Thymus (tissue), 11 donors: ENCODE results near the gene IL17REL. TPM values are rescaled to one million over a fixed set of nuclear protein-coding genes. Genes with fewer than 3 reads are reported as not detected.
"Not testable (repeated sequence)": the region's sequence is repeated elsewhere in the genome, so short reads cannot be mapped to it uniquely, and the experiment has no call there.

ENCODE experiments used
- DNase-seq, 9 donors: peaks; one replicate each; pipeline ENCODE4 v3.0.0-alpha.2; 2013; ENCODE audit warnings: low spot score in 9 of 9, low read depth in 6 of 9, missing footprints in 1 of 9
- H3K27ac ChIP-seq, 2 donors: one replicate each; pipeline ENCODE4 v1.5.1; 2013; ENCODE audit warnings: control low read depth in 1 of 2, low read depth in 1 of 2, low read length in 1 of 2, mild to moderate bottlenecking in 1 of 2, moderate library complexity in 1 of 2
- H3K27me3 ChIP-seq, 2 donors: one replicate each; pipeline ENCODE4 v1.5.1; 2013; ENCODE audit warnings: low read length in 1 of 2; ENCODE audit not compliant: control insufficient read depth in 2 of 2, insufficient read depth in 1 of 2
- H3K36me3 ChIP-seq, 2 donors: one replicate each; pipeline ENCODE4 v1.5.1; 2013; ENCODE audit warnings: low read length in 1 of 2, mild to moderate bottlenecking in 1 of 2, moderate library complexity in 1 of 2; ENCODE audit not compliant: control insufficient read depth in 2 of 2, insufficient read depth in 2 of 2
- H3K4me1 ChIP-seq, 2 donors: one replicate each; pipeline ENCODE4 v1.5.1; 2013; ENCODE audit warnings: low read length in 2 of 2; ENCODE audit not compliant: control insufficient read depth in 2 of 2, insufficient read depth in 2 of 2
- H3K4me3 ChIP-seq, 2 donors: one replicate each; pipeline ENCODE4 v1.5.1; 2013; ENCODE audit warnings: low read length in 2 of 2, control low read depth in 1 of 2, mild to moderate bottlenecking in 1 of 2
- H3K9me3 ChIP-seq, 2 donors: one replicate each; pipeline ENCODE4 v1.5.1; 2013; ENCODE audit warnings: low read length in 1 of 2, mild to moderate bottlenecking in 1 of 2; ENCODE audit not compliant: control insufficient read depth in 2 of 2, insufficient read depth in 1 of 2
- WGBS: extraction: QIAGEN DNeasy Blood & Tissue Kit; methylation state at CpG from one replicate; pipeline ENCODE4 v1.1.7; 2013; 5-methylcytosine and 5-hydroxymethylcytosine counted together
- polyA plus RNA-seq: library from polyadenylated mRNA; stranded (reverse); fragments of 200-250 nt; gene quantifications from one replicate; pipeline ENCODE4 v1.2.3, GENCODE V29; 2013
- total RNA-seq: library from RNA; stranded (reverse); fragments of 120-200 nt; gene quantifications from one replicate; pipeline ENCODE4 v1.2.4, GENCODE V29; 2013
- donor health status: healthy.

Gene IL17REL
- total and polyA plus RNA-seq, 2 donors: 2.4 to 5.9 TPM

DNA sequence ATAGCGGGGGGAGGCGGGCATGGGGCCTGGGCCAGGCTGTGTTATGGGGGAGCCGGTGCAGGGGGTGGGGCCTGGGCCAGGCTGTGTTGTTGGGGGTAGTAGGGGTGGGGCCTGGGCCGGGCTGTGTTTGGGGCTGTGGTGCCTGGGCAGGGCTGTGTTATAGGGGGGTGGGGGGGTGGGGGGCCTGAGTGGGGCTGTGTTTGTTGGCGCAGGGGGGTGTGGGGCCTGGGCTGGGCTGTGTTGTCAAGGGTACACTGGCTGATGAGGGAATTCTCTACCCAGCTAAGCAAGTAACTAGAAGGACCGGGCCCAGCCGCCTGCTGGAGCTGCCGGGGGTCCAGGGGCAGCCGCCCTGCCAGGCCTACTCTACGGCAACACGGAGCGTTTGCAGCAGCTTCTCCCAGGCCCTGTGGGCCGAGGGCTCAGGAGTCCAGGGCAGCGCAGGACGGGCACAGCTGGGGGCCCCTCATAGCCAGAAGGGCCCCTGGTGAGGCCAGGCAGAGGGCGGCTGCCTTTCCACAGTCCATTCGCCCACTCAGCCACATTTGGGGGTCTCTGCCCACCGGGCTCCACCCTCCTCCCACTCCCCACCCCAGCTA is 62.1 kb downstream of the IL17REL start:
- H3K4me1 ChIP-seq: peaks cover 0 to 15% of the 10 kb centered on the region in 2 donors
- 94% methylated on average over 18 of the region's 18 CpGs for WGBS
- DNase-seq: no peak
- no peaks in the 10 kb centered on the region for H3K36me3 ChIP-seq
- H3K4me3 ChIP-seq: no peak overlapping the region
- H3K27me3 ChIP-seq: no peaks in the 10 kb centered on the region
- no peaks in the 10 kb centered on the region for H3K9me3 ChIP-seq
- H3K27ac ChIP-seq: peak overlapping the region in 1 of 2 donors; percentile 74

DNA sequence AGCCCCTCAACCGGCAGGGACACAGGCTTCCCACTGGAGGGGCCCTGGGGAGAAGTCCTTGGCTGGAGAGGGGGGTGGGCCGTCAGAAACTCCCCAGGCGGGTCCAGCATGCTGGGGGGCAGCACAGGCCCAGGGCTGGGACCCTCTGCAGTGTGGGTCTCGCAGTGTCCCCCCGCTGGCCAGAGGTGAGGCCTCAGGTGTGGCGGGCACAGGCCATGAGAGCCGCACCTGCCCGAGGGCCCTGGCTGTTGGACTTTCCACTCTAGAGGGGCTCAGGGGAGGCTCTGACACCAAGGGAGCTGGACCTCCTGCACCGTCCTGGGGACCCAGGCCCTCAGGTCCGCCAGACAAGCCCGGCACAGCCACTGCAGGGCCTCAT is 62.7 kb downstream of the IL17REL start:
- Histone ChIP-seq H3K27me3 (no peaks in the 10 kb centered on the region), H3K36me3 (no peaks in the 10 kb centered on the region), H3K4me3 (no peak overlapping the region), H3K27ac (no peak overlapping the region), H3K9me3 (no peaks in the 10 kb centered on the region), H3K4me1 (peaks cover 0 to 11% of the 10 kb centered on the region in 2 donors)
- no peak for DNase-seq
- 97% methylated on average over 11 of the region's 11 CpGs for WGBS

DNA sequence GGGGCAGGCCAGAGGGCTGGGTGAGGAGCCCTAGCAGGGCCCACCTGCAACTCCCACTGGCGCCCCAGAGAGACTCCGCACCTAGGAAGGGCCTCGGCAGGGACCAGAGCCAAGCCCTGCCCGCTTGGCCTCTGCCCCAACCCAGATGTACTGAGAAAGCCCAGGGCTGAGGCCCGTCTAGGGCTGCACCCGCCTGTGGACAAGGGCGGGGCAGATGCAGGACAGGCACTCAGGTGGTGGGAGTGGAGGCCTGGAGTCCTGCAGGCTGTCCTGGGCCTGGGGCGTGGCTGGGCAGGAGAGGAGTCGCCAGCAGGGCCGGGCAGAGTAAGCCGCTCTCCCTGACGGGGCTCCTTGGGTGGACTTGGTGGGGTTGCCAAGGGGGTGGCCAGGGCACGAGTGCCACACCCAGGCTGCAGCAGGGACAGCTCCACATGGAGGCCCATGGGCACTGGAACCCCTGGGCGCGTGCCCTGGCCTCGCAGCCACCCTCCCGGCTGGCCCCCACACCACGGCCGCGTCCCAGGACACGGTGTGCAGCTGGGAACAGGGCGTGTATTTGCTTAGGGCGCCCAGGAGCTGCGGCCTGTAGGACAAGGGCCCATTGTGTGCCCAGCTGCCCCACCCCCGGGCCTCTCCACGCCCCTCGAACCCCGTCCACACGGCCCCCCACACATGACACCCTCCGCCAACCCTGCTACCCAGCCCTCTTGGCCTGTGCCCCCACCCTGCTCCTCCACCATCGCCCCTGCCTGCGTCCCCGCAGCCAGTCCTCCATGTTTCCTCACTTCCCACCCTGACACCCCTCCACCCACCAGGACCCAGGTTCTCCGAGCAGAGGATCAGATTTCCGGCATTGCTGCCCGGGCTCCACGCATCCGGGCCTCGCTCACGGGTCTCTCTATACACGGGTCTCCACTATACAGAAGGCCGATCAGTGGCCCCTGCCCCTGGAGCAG is 63.3 kb downstream of the IL17REL start:
- no peak for DNase-seq
- H3K9me3 ChIP-seq: no peaks in the 10 kb centered on the region
- H3K4me3 ChIP-seq: no peak overlapping the region
- WGBS: 96% methylated on average over 42 of the region's 42 CpGs
- no peaks in the 10 kb centered on the region for H3K36me3 ChIP-seq
- no peak overlapping the region for H3K27ac ChIP-seq
- peaks cover 0 to 11% of the 10 kb centered on the region in 2 donors for H3K4me1 ChIP-seq
- H3K27me3 ChIP-seq: no peaks in the 10 kb centered on the region

DNA sequence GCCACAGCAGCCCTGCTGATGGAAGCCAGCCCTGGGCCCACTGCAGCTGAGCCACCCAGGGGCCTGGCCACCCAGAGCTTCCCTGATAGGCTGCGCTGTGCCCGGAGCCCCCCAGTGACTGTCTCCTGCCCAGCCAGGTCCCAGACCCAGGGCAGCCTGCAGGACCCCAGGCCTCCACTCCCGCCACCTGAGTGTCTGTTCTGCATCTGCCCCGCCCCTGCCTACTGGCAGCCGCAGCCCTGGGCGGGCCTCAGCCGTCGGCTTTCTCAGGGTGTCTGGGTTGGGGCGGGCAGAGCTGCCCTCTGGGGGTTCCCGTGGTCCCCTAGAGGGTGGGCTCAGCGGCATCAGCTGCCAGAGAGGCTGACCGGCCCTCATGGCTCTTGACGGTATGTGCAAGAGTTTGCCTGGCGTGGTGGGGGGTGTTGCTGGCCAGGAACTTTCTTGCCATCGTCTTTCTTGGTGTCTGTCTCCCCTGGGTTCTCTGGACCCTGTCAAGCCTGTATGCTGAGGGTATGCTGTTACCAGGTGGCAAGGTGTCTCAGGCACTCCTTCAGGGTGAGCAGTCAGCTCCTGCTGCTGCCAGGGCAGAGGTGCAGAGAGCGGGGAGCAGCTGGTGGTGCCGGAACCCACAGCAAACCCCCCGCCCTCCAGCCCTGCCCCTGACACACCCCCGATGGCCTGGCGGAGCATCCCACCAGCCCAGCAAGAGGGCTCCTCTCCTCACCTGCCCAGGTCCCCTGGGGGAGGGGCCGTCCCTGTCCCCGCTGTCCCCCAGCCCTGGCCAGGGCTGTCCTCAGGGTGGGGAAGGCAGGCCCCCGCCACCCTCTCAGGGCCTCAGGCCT is 64.2 kb downstream of the IL17REL start:
- Histone ChIP-seq H3K27me3 (no peaks in the 10 kb centered on the region), H3K27ac (no peak overlapping the region), H3K4me3 (no peak overlapping the region), H3K9me3 (no peaks in the 10 kb centered on the region), H3K36me3 (no peaks in the 10 kb centered on the region), H3K4me1 (peaks cover 0 to 11% of the 10 kb centered on the region in 2 donors)
- no peak for DNase-seq
- WGBS: 96% methylated on average over 23 of the region's 23 CpGs

DNA sequence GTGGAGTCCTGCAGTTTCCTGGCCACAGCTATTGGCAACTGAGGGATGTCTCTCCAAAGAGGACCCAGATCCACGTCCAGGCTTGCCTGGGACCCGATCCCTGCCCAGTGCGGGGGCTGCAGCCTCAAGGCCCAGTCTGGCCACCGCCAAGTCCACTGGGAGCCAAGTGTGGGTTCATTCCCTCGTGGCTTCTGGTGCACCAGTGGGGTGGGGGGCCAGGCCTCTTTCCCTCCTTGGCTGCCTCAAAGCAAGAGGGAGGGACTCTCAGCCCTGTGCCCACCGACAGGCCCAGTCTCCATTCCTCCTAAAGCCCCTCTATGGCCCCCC is 65.3 kb downstream of the IL17REL start:
- Histone ChIP-seq H3K36me3 (no peaks in the 10 kb centered on the region), H3K4me1 (peaks cover 0 to 11% of the 10 kb centered on the region in 2 donors), H3K4me3 (no peak overlapping the region), H3K9me3 (no peaks in the 10 kb centered on the region), H3K27ac (no peak overlapping the region), H3K27me3 (no peaks in the 10 kb centered on the region)
- WGBS: 90% methylated on average over 6 of the region's 6 CpGs
- no peak for DNase-seq

DNA sequence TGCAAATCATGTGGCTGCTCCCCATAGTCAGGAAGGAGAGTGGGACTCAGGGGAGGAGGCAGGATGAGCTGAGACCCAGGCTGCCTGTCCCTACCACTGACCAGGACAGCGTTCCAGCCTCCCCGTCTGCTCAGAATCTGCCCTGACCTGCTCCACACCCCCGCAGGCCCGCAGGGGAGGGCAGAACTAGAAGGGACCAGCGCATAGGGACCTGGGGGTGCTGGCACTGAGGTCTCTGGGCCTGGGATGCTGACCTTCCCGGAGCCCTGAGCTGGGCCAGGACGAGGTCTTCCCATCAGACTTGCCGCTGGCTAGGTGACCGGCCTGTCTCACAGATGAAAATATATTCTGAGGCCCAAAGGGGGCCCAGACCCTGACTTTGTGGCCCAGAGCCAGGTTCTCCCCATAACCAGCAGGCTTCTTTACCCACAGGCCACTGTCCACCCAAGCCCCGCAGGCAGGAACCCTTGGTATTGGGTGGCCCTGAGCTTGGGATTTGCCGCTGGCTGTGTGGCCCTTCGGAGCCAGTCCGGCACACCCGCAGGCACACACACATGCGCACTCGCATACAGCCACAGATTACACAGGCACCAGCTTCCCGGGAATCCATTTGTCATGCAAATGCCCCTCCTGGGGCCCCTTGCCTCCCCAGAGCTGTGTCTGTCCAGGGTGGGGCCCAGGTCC is 65.8 kb downstream of the IL17REL start:
- Histone ChIP-seq H3K4me3 (no peak overlapping the region), H3K4me1 (peaks cover 0 to 8% of the 10 kb centered on the region in 2 donors), H3K36me3 (no peaks in the 10 kb centered on the region), H3K9me3 (peaks cover 0 to 4% of the 10 kb centered on the region in 2 donors), H3K27me3 (no peaks in the 10 kb centered on the region), H3K27ac (no peak overlapping the region)
- DNase-seq: no peak
- WGBS: 98% methylated on average over 17 of the region's 17 CpGs

DNA sequence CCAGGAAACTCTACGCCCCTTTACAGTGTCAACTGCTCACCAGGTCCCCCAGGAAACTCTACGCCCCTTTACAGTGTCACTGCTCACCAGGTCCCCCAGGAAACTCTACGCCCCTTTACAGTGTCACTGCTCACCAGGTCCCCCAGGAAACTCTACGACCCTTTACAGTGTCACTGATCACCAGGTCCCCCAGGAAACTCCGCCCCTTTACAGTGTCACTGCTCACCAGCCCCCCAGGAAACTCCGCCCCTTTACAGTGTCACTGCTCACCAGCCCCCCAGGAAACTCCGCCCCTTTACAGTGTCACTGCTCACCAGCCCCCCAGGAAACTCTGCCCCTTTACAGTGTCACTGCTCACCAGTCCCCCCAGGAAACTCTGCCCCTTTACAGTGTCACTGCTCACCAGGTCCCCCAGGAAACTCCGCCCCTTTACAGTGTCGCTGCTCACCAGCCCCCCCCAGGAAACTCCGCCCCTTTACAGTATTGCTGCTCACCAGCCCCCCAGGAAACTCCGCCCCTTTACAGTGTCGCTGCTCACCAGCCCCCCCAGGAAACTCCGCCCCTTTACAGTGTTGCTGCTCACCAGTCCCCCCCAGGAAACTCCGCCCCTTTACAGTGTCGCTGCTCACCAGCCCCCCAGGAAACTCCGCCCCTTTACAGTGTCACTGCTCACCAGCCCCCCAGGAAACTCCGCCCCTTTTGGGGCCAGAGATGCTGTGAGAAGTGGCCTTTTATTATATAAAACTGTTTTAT is 67.3 kb downstream of the IL17REL start:
- not testable (repeated sequence) for H3K4me3 ChIP-seq, H3K36me3 ChIP-seq, H3K27me3 ChIP-seq, H3K27ac ChIP-seq, H3K4me1 ChIP-seq
- H3K9me3 ChIP-seq: peaks cover 0 to 14% of the 10 kb centered on the region in 2 donors
- DNase-seq: peak in 1 of 9 donors; percentile 57
- 80% methylated on average over 17 of the region's 17 CpGs for WGBS
